ENCODE data around the gene PRLR. TPM values are rescaled to one million over a fixed set of nuclear protein-coding genes. Genes with fewer than 3 reads are reported as not detected.

The PRLR gene
- total RNA-seq, 3 donors from 2014 or later (not counting 1 experiment from before 2014, with no cell fraction given) = 0.05 to 0.16 (median 0.09) TPM

DNA sequence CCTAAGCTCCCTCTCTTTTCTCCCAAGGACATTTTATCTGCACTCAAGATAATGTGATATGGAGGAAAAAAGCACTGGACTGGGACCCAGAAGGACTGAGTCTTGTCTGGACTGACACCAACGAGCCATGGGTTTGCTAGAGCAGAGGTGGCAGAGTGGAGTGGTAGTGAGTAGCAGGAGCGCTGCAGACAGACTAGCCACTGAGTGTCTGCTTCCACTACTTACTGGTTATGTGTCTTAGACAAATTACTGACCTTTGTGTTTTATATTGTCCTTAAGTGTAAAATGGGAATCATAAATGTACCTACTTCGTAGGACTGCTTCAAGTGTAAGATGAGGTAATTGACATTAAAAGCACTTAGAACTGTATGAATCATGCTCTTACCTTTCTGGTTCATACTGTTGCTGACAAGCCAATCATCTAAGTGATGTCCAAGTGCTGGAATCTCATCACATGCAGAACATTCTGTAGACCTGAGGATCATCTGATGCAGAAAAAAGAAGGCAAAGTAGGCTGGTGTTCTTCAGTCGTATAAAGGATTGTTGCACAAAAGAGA lies 12.5 kb upstream of the PRLR start:
- Histone ChIP-seq H3K27ac (ENCODE audit: low read length) (no peak overlapping the region), H3K4me1 (ENCODE audit: control insufficient read depth, insufficient read depth, low read length) (no peaks in the 10 kb centered on the region), H3K36me3 (ENCODE audit: control insufficient read depth, insufficient read depth, low read length) (no peaks in the 10 kb centered on the region), H3K9me3 (ENCODE audit: control insufficient read depth, insufficient read depth, low read length) (no peaks in the 10 kb centered on the region), H3K27me3 (ENCODE audit: control insufficient read depth, insufficient read depth, low read length) (no peaks in the 10 kb centered on the region), H3K4me3 (ENCODE audit: low read length) (no peak overlapping the region)
- intact Hi-C loops (cut with micrococcal nuclease) = no loop called here
- Mint-ChIP-seq H3K36me3 (no peaks in the 10 kb centered on the region), H3K4me1 (no peaks in the 10 kb centered on the region), H3K27ac (no peak overlapping the region), H3K4me3 (no peak overlapping the region), H3K27me3 (ENCODE audit: low read depth in 2 of 2) (no peaks in the 10 kb centered on the region), H3K9me3 (peaks cover 2 to 3% of the 10 kb centered on the region in 2 donors)
- WGBS (ENCODE audit: insufficient coverage) = 91% methylated on average over 4 of the region's 4 CpGs
- ATAC-seq (no peak), DNase-seq (no peak)
- TF ChIP-seq, protein P1, sequence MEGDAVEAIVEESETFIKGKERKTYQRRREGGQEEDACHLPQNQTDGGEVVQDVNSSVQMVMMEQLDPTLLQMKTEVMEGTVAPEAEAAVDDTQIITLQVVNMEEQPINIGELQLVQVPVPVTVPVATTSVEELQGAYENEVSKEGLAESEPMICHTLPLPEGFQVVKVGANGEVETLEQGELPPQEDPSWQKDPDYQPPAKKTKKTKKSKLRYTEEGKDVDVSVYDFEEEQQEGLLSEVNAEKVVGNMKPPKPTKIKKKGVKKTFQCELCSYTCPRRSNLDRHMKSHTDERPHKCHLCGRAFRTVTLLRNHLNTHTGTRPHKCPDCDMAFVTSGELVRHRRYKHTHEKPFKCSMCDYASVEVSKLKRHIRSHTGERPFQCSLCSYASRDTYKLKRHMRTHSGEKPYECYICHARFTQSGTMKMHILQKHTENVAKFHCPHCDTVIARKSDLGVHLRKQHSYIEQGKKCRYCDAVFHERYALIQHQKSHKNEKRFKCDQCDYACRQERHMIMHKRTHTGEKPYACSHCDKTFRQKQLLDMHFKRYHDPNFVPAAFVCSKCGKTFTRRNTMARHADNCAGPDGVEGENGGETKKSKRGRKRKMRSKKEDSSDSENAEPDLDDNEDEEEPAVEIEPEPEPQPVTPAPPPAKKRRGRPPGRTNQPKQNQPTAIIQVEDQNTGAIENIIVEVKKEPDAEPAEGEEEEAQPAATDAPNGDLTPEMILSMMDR (IDR thresholded peaks at IDR 0.05) = no peak

DNA sequence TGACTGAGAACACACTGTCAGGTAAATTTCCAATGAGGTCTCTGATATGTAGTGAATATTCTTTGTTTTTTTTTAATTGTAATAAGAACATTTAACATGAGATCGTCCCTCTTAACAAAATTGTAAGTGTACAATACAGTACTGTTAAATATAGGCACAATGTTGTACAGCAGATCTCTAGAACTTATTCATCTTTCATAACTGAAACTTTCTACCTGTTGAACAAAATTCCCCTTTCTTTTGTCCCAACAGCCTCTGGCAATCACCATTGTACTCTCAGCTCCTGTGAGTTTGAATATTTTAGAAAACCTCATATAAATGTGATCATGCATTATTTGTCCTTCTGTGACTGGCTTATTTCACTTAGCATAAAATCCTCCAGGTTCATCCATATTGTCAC lies 10.6 kb upstream of the PRLR start:
- Mint-ChIP-seq H3K27me3 (ENCODE audit: low read depth in 2 of 2) (no peaks in the 10 kb centered on the region), H3K36me3 (no peaks in the 10 kb centered on the region), H3K4me3 (no peak overlapping the region), H3K9me3 (peaks cover 2 to 3% of the 10 kb centered on the region in 2 donors), H3K4me1 (no peaks in the 10 kb centered on the region), H3K27ac (no peak overlapping the region)
- TF ChIP-seq, protein P1 (IDR thresholded peaks at IDR 0.05) = no peak
- H3K9me3 ChIP-seq (ENCODE audit: control insufficient read depth, insufficient read depth, low read length) = no peaks in the 10 kb centered on the region
- H3K4me1 ChIP-seq (ENCODE audit: control insufficient read depth, insufficient read depth, low read length) = no peaks in the 10 kb centered on the region
- H3K4me3 ChIP-seq (ENCODE audit: low read length) = no peak overlapping the region
- ATAC-seq (no peak), DNase-seq (no peak)
- no peaks in the 10 kb centered on the region for H3K36me3 ChIP-seq (ENCODE audit: control insufficient read depth, insufficient read depth, low read length)
- no CpG with 5 or more reads among the region's 1 CpG for WGBS (ENCODE audit: insufficient coverage)
- no peak overlapping the region for H3K27ac ChIP-seq (ENCODE audit: low read length)
- no peaks in the 10 kb centered on the region for H3K27me3 ChIP-seq (ENCODE audit: control insufficient read depth, insufficient read depth, low read length)
- intact Hi-C loops (cut with micrococcal nuclease) = no loop called here

DNA sequence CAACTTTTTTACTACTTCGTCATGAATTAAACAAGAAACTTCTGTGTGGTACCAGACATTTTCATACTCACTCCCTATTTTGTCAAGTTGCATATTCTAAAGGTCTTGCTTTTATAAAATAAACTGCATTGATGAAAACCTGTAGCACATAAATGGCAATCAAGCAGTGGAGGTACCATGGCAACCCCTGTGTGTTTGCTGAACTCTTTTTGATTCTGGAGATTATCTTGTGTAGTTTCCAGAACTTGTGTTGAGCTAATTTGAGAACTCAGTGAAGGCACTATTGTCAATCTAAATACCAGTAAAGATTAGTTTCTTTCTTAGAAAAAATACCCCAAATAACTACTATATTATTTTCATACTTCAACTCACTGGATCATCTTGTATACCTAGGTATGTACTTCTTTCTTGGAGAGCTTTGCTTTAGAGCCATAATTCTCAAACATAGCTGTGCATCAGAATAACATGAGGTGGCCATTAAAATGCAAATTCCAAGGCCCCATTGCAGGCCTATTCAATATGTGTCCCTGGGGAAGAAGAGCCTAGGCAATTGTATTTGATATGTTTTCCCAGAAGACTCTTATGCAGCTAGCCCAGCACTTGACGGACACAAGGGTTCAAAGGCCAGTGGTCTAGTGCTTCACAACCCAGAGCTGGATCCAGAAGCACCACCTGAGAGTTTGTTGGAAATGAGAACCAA lies 9.8 kb upstream of the PRLR start:
- Histone ChIP-seq H3K27ac (ENCODE audit: low read length) (no peak overlapping the region), H3K27me3 (ENCODE audit: control insufficient read depth, insufficient read depth, low read length) (no peaks in the 10 kb centered on the region), H3K4me3 (ENCODE audit: low read length) (no peak overlapping the region), H3K4me1 (ENCODE audit: control insufficient read depth, insufficient read depth, low read length) (no peaks in the 10 kb centered on the region), H3K9me3 (ENCODE audit: control insufficient read depth, insufficient read depth, low read length) (no peaks in the 10 kb centered on the region), H3K36me3 (ENCODE audit: control insufficient read depth, insufficient read depth, low read length) (no peaks in the 10 kb centered on the region)
- ATAC-seq (no peak), DNase-seq (no peak)
- Mint-ChIP-seq H3K4me1 (no peaks in the 10 kb centered on the region), H3K27me3 (ENCODE audit: low read depth in 2 of 2) (no peaks in the 10 kb centered on the region), H3K36me3 (no peaks in the 10 kb centered on the region), H3K4me3 (no peak overlapping the region), H3K9me3 (peaks cover under 1 to 3% of the 10 kb centered on the region in 2 donors), H3K27ac (no peak overlapping the region)
- intact Hi-C loops (cut with micrococcal nuclease) = no loop called here
- TF ChIP-seq, protein P1 (IDR thresholded peaks at IDR 0.05) = no peak
- 85% methylated on average over 2 of the region's 2 CpGs for WGBS (ENCODE audit: insufficient coverage)

All from natural killer cell (primary cell).